HL-60 (cell line): Measurements from ENCODE around the gene DUSP19.
A peak's percentile ranks its signal among the peaks of the same experiment; 100 is the strongest.

Experiments
- DNase-seq, 2 experiments: peaks; one replicate each; pipeline ENCODE4 v3.0.0-alpha.2; 2010 to 2020; ENCODE audit warnings: low read depth in 1 of 2, low spot score in 1 of 2
- H3K27ac ChIP-seq: fragments of 250-450 bp; sonication (Bioruptor Pico); replicated peaks from 2 replicates; pipeline ENCODE4 v1.5.1; 2020; ENCODE audit warnings: mild to moderate bottlenecking, moderate library complexity
- H3K27me3 ChIP-seq: fragments of 250-450 bp; sonication (Bioruptor Pico); 2 replicates; pipeline ENCODE4 v1.5.1; 2021; ENCODE audit warnings: mild to moderate bottlenecking, moderate library complexity; ENCODE audit not compliant: insufficient read depth, poor library complexity, severe bottlenecking
- H3K4me3 ChIP-seq: replicated peaks from 2 replicates; pipeline ENCODE4 v1.5.1; 2011; ENCODE audit warnings: mild to moderate bottlenecking, control low read depth, low read length; ENCODE audit not compliant: insufficient read depth
- CTCF ChIP-seq: IDR thresholded peaks from one replicate; pipeline ENCODE4 v1.5.1; 2011; ENCODE audit warnings: low read length, control low read depth, inconsistent platforms; ENCODE audit not compliant: insufficient read depth
- GABPA ChIP-seq: IDR thresholded peaks from 2 replicates; pipeline ENCODE4 v1.6.1; 2012; ENCODE audit warnings: low read depth
- POLR2AphosphoS5 ChIP-seq: IDR thresholded peaks from 2 replicates; pipeline ENCODE4 v1.6.1; 2012; ENCODE audit warnings: low read depth
- REST ChIP-seq: IDR thresholded peaks from 2 replicates; pipeline ENCODE4 v1.6.1; 2012; ENCODE audit warnings: low read depth; ENCODE audit not compliant: insufficient replicate concordance
- SPI1 ChIP-seq: IDR thresholded peaks from 2 replicates; pipeline ENCODE4 v1.6.1; 2012; ENCODE audit warnings: low read depth, mild to moderate bottlenecking, borderline replicate concordance
- long read RNA-seq: library from polyadenylated mRNA; unstranded; transcript quantifications from one replicate; pipeline ENCODE4 v2.0.0, GENCODE V29; 2020

The DUSP19 gene
- long read RNA-seq, full-length matches to known transcripts: 2 of 3 reads
- long read RNA-seq, partial matches to known transcripts: 0 of 3 reads
- long read RNA-seq, other reads (novel, unspliced or antisense): 1 of 3 reads

- peak within 1 kb of the TSS; percentile 72 for H3K4me3 ChIP-seq
- peak within 1 kb of the TSS; percentile 26 for H3K27ac ChIP-seq
- peak; percentile 64 to 91 for DNase-seq
- TF ChIP-seq REST (peak; percentile 22), GABPA (no peak), CTCF (no peak), SPI1 (no peak), POLR2AphosphoS5 (peak; percentile 69; the same call in 1 of the 2 replicates)
- peaks cover 6% of the 10 kb centered on the region for H3K27me3 ChIP-seq
Observed at GRCh38 chr2:183078464-183079138, at the start of gene DUSP19. TSS of gene DUSP19 (plus strand) at chr2:183078747. CDS start at chr2:183078934, 187 bp downstream.

- no peak for DNase-seq
- Histone ChIP-seq H3K4me3 (no peak overlapping the region), H3K27ac (no peak overlapping the region), H3K27me3 (peaks cover 33% of the 10 kb centered on the region)
- TF ChIP-seq GABPA: no peak
- TF ChIP-seq CTCF: no peak
- no peak for TF ChIP-seq REST
- TF ChIP-seq SPI1: no peak
- TF ChIP-seq POLR2AphosphoS5: no peak
Observed at GRCh38 chr2:183029219-183029618, 49.3 kb upstream of the DUSP19 start.

GRCh38 chr2:183031911-183032794 lies 46.4 kb upstream of the DUSP19 start:
- TF ChIP-seq GABPA: no peak
- TF ChIP-seq POLR2AphosphoS5: no peak
- no peak for TF ChIP-seq SPI1
- no peak for TF ChIP-seq CTCF
- TF ChIP-seq REST: no peak
- Histone ChIP-seq H3K27me3 (peaks cover 43% of the 10 kb centered on the region), H3K4me3 (no peak overlapping the region), H3K27ac (no peak overlapping the region)
- DNase-seq: no peak
